ENCODE data around the gene KATNAL1.

KATNAL1 gene

GRCh38 chr13:30307194-30307970 lies at the start of gene KATNAL1:
KATNAL1 (minus strand) TSS chr13:30307551; CDS start chr13:30283777, 23,774 bp downstream.
- peak within 1 kb of the TSS; percentile 95 for H3K4me3 ChIP-seq (ENCODE audit: low read depth, low read length)
- no peak for TF ChIP-seq CTCF (conservative IDR thresholded peaks at IDR 0.05; ENCODE audit: low read depth, low read length)
- DNase-seq (ENCODE audit: low read depth) = peak; percentile 76

- no peak for DNase-seq (ENCODE audit: low read depth)
- no peak overlapping the region for H3K4me3 ChIP-seq (ENCODE audit: low read depth, low read length)
- no peak for TF ChIP-seq CTCF (conservative IDR thresholded peaks at IDR 0.05; ENCODE audit: low read depth, low read length)
Observed at GRCh38 chr13:30355839-30356238, 48.5 kb upstream of the KATNAL1 start.

- no peak overlapping the region for H3K4me3 ChIP-seq (ENCODE audit: low read depth, low read length)
- TF ChIP-seq CTCF (conservative IDR thresholded peaks at IDR 0.05; ENCODE audit: low read depth, low read length) = peak; percentile 20
- no peak for DNase-seq (ENCODE audit: low read depth)
Observed at GRCh38 chr13:30355384-30355699, 48.0 kb upstream of the KATNAL1 start.

GRCh38 chr13:30354493-30355383 lies 47.4 kb upstream of the KATNAL1 start:
- no peak for DNase-seq (ENCODE audit: low read depth)
- no peak overlapping the region for H3K4me3 ChIP-seq (ENCODE audit: low read depth, low read length)
- no peak for TF ChIP-seq CTCF (conservative IDR thresholded peaks at IDR 0.05; ENCODE audit: low read depth, low read length)

GRCh38 chr13:30353471-30354215 lies 46.3 kb upstream of the KATNAL1 start:
- H3K4me3 ChIP-seq (ENCODE audit: low read depth, low read length) = no peak overlapping the region
- no peak for DNase-seq (ENCODE audit: low read depth)

GRCh38 chr13:30353060-30353459 lies 45.7 kb upstream of the KATNAL1 start:
- H3K4me3 ChIP-seq (ENCODE audit: low read depth, low read length) = no peak overlapping the region
- no peak for TF ChIP-seq CTCF (conservative IDR thresholded peaks at IDR 0.05; ENCODE audit: low read depth, low read length)
- no peak for DNase-seq (ENCODE audit: low read depth)

More at GRCh38 chr13:30353471-30354215, 46.3 kb upstream of the KATNAL1 start:
- TF ChIP-seq CTCF (conservative IDR thresholded peaks at IDR 0.05; ENCODE audit: low read depth, low read length) = no peak

Measured in choroid plexus epithelial cell (primary cell).